ENCODE measurements around the gene VAV3. TPM values are rescaled to one million over a fixed set of nuclear protein-coding genes. Genes with fewer than 3 reads are reported as not detected.
"Not testable (repeated sequence)": the region's sequence is repeated elsewhere in the genome, so short reads cannot be mapped to it uniquely, and the experiment has no call there.

The VAV3 gene
- total RNA-seq, 4 donors from 2014 or later: 2.2 to 20.4 (median 4.0) TPM

DNA sequence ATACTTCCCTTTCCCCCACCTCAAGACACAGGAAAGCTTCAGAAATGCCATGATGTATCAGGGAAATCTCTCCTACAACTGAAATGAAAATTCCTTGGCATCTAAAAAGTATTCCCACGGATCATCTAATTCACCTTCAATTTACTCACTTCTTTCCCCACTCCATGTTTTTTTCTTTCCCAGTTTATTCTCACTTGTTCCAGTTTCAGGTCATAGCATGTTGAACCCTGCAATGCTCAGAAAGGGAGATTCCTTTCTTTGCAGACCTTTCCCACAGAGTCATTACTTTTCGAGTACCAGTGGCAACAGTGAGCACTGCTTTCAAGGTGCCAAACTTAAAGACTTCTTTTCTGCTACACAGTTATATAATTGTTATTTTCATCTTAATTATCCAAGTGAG is 305.0 kb downstream of the VAV3 start:
- Histone ChIP-seq H3K4me3 (no peak overlapping the region), H3K9me3 (no peaks in the 10 kb centered on the region), H3K27me3 (no peaks in the 10 kb centered on the region), H3K27ac (no peak overlapping the region), H3K4me1 (no peaks in the 10 kb centered on the region), H3K36me3 (no peaks in the 10 kb centered on the region)
- TF ChIP-seq EP300 (IDR thresholded peaks at IDR 0.05) (no peak), POLR2A (IDR thresholded peaks at IDR 0.05) (no peak)
- TF ChIP-seq, protein P1, sequence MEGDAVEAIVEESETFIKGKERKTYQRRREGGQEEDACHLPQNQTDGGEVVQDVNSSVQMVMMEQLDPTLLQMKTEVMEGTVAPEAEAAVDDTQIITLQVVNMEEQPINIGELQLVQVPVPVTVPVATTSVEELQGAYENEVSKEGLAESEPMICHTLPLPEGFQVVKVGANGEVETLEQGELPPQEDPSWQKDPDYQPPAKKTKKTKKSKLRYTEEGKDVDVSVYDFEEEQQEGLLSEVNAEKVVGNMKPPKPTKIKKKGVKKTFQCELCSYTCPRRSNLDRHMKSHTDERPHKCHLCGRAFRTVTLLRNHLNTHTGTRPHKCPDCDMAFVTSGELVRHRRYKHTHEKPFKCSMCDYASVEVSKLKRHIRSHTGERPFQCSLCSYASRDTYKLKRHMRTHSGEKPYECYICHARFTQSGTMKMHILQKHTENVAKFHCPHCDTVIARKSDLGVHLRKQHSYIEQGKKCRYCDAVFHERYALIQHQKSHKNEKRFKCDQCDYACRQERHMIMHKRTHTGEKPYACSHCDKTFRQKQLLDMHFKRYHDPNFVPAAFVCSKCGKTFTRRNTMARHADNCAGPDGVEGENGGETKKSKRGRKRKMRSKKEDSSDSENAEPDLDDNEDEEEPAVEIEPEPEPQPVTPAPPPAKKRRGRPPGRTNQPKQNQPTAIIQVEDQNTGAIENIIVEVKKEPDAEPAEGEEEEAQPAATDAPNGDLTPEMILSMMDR (IDR thresholded peaks at IDR 0.05): no peak
- WGBS, 2 donors: 79 to 87% methylated on average over 2 of the region's 2 CpGs
- no peak for DNase-seq (ENCODE audit: low spot score in 2 of 2)

DNA sequence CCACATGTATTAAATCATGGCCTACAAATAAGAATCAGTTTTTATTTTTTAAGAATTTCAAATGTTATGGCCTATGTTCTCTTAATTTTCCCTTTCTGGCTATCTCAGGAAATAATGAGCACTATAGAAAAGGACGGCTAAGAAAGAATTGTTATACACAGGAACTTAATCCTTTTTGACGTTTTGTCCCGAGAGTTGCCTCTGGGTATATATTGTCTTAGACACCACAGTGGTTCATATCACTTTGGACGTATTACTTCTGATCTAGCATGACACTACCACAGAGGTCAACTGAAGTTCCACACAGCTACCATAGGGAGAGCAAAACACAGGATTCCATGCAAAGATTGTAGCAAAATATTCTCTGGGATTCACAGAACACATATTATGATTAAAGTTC is 307.6 kb downstream of the VAV3 start:
- no peak for DNase-seq (ENCODE audit: low spot score in 2 of 2)
- WGBS, 2 donors: 53 to 58% methylated on average over 4 of the region's 4 CpGs
- Histone ChIP-seq H3K4me1 (no peaks in the 10 kb centered on the region), H3K4me3 (no peak overlapping the region), H3K27me3 (no peaks in the 10 kb centered on the region), H3K9me3 (no peaks in the 10 kb centered on the region), H3K36me3 (no peaks in the 10 kb centered on the region), H3K27ac (no peak overlapping the region)
- TF ChIP-seq POLR2A (IDR thresholded peaks at IDR 0.05) (no peak), EP300 (IDR thresholded peaks at IDR 0.05) (no peak)
- TF ChIP-seq, protein P1 (IDR thresholded peaks at IDR 0.05): no peak

DNA sequence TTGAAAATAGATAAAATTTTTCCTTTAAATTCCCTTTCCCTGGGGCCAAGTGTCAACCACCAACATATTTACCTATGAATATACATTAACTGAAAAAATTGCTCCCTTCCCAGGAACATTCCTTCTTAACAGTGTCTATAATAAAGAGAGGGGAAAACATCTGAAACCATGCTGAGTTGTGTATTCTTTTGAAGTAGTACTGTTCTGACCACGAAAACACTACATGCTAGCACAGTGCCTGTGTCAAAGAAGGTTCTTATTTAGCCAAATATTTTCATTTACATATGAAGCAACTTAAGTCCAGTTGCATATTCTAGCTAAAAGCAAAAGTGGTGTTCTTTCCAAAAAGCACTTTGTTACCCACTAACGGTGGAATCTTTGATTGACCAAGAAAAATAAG is 311.2 kb downstream of the VAV3 start:
- Histone ChIP-seq H3K4me3 (no peak overlapping the region), H3K27ac (no peak overlapping the region), H3K36me3 (no peaks in the 10 kb centered on the region), H3K27me3 (no peaks in the 10 kb centered on the region), H3K4me1 (no peaks in the 10 kb centered on the region), H3K9me3 (no peaks in the 10 kb centered on the region)
- WGBS, 2 donors: 39 to 46% methylated on average over 2 of the region's 2 CpGs
- TF ChIP-seq EP300 (IDR thresholded peaks at IDR 0.05) (no peak), POLR2A (IDR thresholded peaks at IDR 0.05) (no peak)
- TF ChIP-seq, protein P1 (IDR thresholded peaks at IDR 0.05): no peak
- DNase-seq (ENCODE audit: low spot score in 2 of 2): no peak

DNA sequence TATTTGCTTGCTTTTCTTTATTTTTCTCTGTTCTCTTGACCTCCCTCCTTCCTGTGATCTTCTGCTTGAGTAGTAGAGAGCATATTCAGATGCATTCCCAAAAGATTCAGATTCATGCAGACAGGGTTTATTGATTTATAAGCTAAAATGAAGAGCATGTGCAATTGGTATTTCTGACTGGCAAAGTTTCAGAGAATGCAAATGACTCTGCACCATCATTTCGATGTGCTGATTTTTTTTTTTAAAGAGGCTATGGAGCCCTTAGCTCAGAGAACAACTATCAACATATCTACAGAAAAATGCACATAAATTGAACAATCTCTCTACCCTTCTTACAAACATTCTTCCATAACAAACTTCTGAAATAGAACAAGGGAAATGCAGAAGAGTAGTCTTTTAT is 312.0 kb downstream of the VAV3 start:
- no peaks in the 10 kb centered on the region for H3K4me1 ChIP-seq
- H3K27ac ChIP-seq: no peak overlapping the region
- H3K4me3 ChIP-seq: no peak overlapping the region
- H3K9me3 ChIP-seq: no peaks in the 10 kb centered on the region
- H3K36me3 ChIP-seq: no peaks in the 10 kb centered on the region
- TF ChIP-seq EP300 (IDR thresholded peaks at IDR 0.05) (no peak), POLR2A (IDR thresholded peaks at IDR 0.05) (no peak)
- TF ChIP-seq, protein P1 (IDR thresholded peaks at IDR 0.05): no peak
- 44 to 55% methylated on average over 1 of the region's 1 CpG for WGBS, 2 donors
- no peaks in the 10 kb centered on the region for H3K27me3 ChIP-seq
- DNase-seq (ENCODE audit: low spot score in 2 of 2): no peak

DNA sequence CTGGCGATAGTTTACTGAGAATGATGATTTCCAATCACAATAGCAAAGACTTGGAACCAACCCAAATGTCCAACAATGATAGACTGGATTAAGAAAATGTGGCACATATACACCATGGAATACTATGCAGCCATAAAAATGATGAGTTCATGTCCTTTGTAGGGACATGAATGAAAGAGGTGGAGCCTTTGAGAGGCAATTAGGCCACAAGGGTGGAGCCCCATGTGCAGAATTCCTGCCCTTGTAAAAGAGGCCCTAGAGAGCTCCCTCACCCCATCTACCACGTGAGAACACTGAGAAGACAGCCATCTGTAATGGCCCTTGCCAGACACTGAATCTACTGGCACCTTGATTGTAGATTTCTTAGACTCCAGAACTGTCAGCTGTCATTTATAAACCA is 314.2 kb downstream of the VAV3 start:
- H3K4me1 ChIP-seq; H3K9me3 ChIP-seq; H3K27ac ChIP-seq; H3K4me3 ChIP-seq; H3K27me3 ChIP-seq; DNase-seq (ENCODE audit: low spot score in 2 of 2); H3K36me3 ChIP-seq: not testable (repeated sequence)
- 82 to 93% methylated on average over 2 of the region's 2 CpGs for WGBS, 2 donors

DNA sequence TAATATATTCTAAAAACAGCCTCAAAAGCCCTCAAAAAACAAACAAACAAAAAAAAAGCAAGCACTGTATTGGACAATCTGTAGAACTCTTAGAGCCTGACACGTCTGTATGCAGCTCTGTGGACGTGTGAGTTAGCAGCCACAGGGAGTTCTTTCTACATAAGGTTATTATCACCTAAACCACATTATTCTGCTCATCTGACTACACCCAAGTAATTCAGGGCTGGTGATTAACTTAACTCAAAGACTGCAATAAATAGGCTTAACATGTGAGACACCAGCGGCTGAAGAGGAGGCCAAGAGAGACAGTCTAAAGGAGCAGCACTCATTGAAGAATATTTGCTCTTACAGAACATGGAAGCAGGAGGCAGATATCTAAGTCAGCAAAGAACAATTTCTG is 316.0 kb downstream of the VAV3 start:
- Histone ChIP-seq H3K27me3 (no peaks in the 10 kb centered on the region), H3K9me3 (no peaks in the 10 kb centered on the region), H3K27ac (no peak overlapping the region), H3K36me3 (no peaks in the 10 kb centered on the region), H3K4me3 (no peak overlapping the region), H3K4me1 (no peaks in the 10 kb centered on the region)
- TF ChIP-seq, protein P1 (IDR thresholded peaks at IDR 0.05): no peak
- TF ChIP-seq POLR2A (IDR thresholded peaks at IDR 0.05) (no peak), EP300 (IDR thresholded peaks at IDR 0.05) (no peak)
- WGBS, 2 donors: 40 to 57% methylated on average over 3 of the region's 3 CpGs
- DNase-seq (ENCODE audit: low spot score in 2 of 2): no peak
